Cerebellar nuclear complex (tissue), 1 donor: Measurements from ENCODE around the gene CAB39L.
A peak's percentile ranks its signal among the peaks of the same experiment; 100 is the strongest.

Source experiments
- DNase-seq, 2 experiments: peaks; one replicate each; lab custom pipeline; 2025; lab: John Stamatoyannopoulos, UW

The CAB39L gene

GRCh38 chr13:49443704-49444523 lies at the start of gene CAB39L, which contains the start of gene SETDB2:
TSS of gene CAB39L (minus strand) at chr13:49444064. CDS start at chr13:49382910, 61,154 bp downstream.
TSS of gene SETDB2 (plus strand) at chr13:49444274. CDS start at chr13:49451894, 7,620 bp downstream.
- peak; percentile 98 to 99 for DNase-seq

- no peak for DNase-seq
Measured at GRCh38 chr13:49488563-49488962, 44.7 kb upstream of the CAB39L start.

- no peak for DNase-seq
Measured at GRCh38 chr13:49481788-49482187, 37.9 kb upstream of the CAB39L start.

GRCh38 chr13:49476529-49476928 lies 32.7 kb upstream of the CAB39L start:
- no peak for DNase-seq

- no peak for DNase-seq
Measured at GRCh38 chr13:49472186-49472585, 28.3 kb upstream of the CAB39L start.

- no peak for DNase-seq
Measured at GRCh38 chr13:49466292-49466838, 22.5 kb upstream of the CAB39L start.

- DNase-seq: no peak
Measured at GRCh38 chr13:49464621-49465325, 20.9 kb upstream of the CAB39L start.

GRCh38 chr13:49464085-49464484 lies 20.2 kb upstream of the CAB39L start:
- no peak for DNase-seq

GRCh38 chr13:49459580-49459979 lies 15.7 kb upstream of the CAB39L start:
- DNase-seq: no peak

- DNase-seq: no peak
Measured at GRCh38 chr13:49457221-49457620, 13.4 kb upstream of the CAB39L start.

- DNase-seq: no peak
Measured at GRCh38 chr13:49456156-49456555, 12.3 kb upstream of the CAB39L start.

- no peak for DNase-seq
Measured at GRCh38 chr13:49455007-49455398, 11.1 kb upstream of the CAB39L start.

GRCh38 chr13:49454388-49455006 lies 10.6 kb upstream of the CAB39L start:
- no peak for DNase-seq

- DNase-seq: no peak
Measured at GRCh38 chr13:49453465-49453864, 9.6 kb upstream of the CAB39L start.

GRCh38 chr13:49452725-49453457 lies 9.0 kb upstream of the CAB39L start:
- no peak for DNase-seq

- DNase-seq: no peak
Measured at GRCh38 chr13:49450105-49450819, 6.4 kb upstream of the CAB39L start.

- DNase-seq: no peak
Measured at GRCh38 chr13:49448753-49449152, 4.9 kb upstream of the CAB39L start.

- no peak for DNase-seq
Measured at GRCh38 chr13:49446473-49446872, 2.6 kb upstream of the CAB39L start.

GRCh38 chr13:49444524-49445395 lies 896 bp upstream of the CAB39L start:
- no peak for DNase-seq

GRCh38 chr13:49443357-49443703 lies 534 bp downstream of the CAB39L start:
- no peak for DNase-seq
